GM10266 (cell line): ENCODE measurements around the gene ATG7.

Experiments used
- DNase-seq: peaks from one replicate; pipeline ENCODE4 v3.0.0; 2012; ENCODE audit errors: extremely low spot score
- CTCF ChIP-seq: IDR thresholded peaks from 2 replicates; pipeline ENCODE4 v1.5.1; 2012; ENCODE audit warnings: mild to moderate bottlenecking, low read depth; ENCODE audit not compliant: control insufficient read depth, insufficient read depth; ENCODE audit errors: missing control alignments

The ATG7 gene

GRCh38 chr3:11381141-11381540 is 108.9 kb downstream of the ATG7 start:
- TF ChIP-seq CTCF = no peak
- DNase-seq = no peak

- no peak for TF ChIP-seq CTCF
- no peak for DNase-seq
Measured at GRCh38 chr3:11381563-11381962, 109.4 kb downstream of the ATG7 start.

DNA sequence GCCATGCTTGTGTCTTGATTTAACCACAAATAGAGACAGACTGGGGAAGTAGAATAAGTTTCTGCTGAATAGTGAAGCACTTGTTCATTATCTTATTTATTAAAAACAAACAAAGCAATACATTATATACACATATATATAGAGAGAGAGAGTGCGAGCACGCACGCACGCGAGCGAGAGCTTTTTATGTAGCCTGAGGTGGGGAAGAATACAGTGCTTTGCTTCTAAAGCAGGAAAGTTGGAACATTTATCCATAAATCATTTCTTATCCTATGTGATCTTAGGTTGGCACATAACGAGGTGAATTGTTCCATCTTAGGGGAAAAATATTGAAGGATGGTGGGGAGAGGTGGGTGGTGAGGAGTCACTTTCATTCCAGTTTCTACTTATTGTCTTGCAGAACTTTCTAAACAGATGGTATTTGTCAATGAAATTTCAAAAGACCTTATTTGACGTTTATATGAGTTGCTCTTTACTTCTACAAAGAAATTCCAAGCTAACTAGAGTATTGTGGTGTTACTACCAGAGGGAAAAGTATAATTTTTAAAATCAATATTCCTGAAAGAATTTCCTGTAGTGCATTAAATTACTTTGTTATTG is 110.0 kb downstream of the ATG7 start:
- no peak for DNase-seq
- no peak for TF ChIP-seq CTCF

- DNase-seq = no peak
- no peak for TF ChIP-seq CTCF
Measured at GRCh38 chr3:11384074-11384473, 111.9 kb downstream of the ATG7 start.

- DNase-seq = no peak
Measured at GRCh38 chr3:11385326-11385725, 113.1 kb downstream of the ATG7 start.

GRCh38 chr3:11385891-11386290 is 113.7 kb downstream of the ATG7 start:
- no peak for DNase-seq
- no peak for TF ChIP-seq CTCF

More at GRCh38 chr3:11385326-11385725, 113.1 kb downstream of the ATG7 start:
- TF ChIP-seq CTCF = no peak

DNA sequence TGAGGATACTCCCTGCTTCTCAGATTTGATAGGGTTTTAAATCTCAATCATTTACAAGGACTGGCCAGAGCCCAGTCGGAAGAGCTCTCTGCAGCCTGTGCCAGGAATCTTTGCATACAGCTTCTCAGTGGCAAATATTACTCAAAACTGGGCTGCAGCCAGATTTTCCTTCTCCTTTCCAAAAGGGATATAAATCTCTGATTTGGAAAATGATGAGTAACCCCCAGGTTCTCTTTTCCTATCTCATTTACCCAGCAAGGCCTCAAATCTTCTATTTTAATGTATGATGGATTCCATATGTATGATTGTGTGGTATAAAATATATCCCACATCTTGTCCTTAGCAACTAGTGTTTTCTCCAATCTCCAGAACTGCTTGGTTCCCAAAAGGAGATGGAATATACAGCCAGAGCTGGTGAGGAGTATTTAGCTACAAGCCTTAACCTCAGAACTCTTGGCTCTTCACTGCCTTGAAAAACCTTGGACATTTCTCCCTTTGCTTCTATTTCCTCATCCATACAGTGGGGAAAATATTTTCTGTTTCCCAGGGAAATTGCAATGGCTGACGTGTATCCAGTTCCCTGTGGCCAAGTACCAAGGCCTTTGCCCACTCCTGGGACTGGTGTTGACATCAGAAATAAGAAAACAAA is 114.4 kb downstream of the ATG7 start:
- TF ChIP-seq CTCF = no peak
- DNase-seq = no peak
